Stimulated activated CD8-positive, alpha-beta memory T cell treated with anti-CD3 and anti-CD28 coated beads, Interleukin-15, amount 100 ng/mL, for 48 hours (primary cell): Measurements from ENCODE around the gene STOX2.
"Not testable (repeated sequence)": the region's sequence is repeated elsewhere in the genome, so short reads cannot be mapped to it uniquely, and the experiment has no call there.

Experiments
- DNase-seq, 2 donors: peaks; one replicate each; pipeline ENCODE4 v3.0.0-alpha.2; 2020; ENCODE audit warnings: low read depth in 2 of 2

Gene STOX2

GRCh38 chr4:183935355-183936005 is 30.4 kb downstream of the STOX2 start:
- DNase-seq: no peak

- no peak for DNase-seq
Measured at GRCh38 chr4:183936047-183936446, 30.9 kb downstream of the STOX2 start.

- DNase-seq: no peak
Measured at GRCh38 chr4:183936574-183937345, 31.7 kb downstream of the STOX2 start.

GRCh38 chr4:183940864-183941263 is 35.8 kb downstream of the STOX2 start:
- DNase-seq: no peak

GRCh38 chr4:183941964-183942363 is 36.9 kb downstream of the STOX2 start:
- no peak for DNase-seq

GRCh38 chr4:183945741-183946140 is 40.6 kb downstream of the STOX2 start:
- no peak for DNase-seq

GRCh38 chr4:183950536-183950935 is 45.4 kb downstream of the STOX2 start:
- DNase-seq: no peak

GRCh38 chr4:183952652-183953051 is 47.5 kb downstream of the STOX2 start:
- DNase-seq: not testable (repeated sequence)

GRCh38 chr4:183959319-183960045 is 54.4 kb downstream of the STOX2 start:
- no peak for DNase-seq

GRCh38 chr4:183960046-183960420 is 54.9 kb downstream of the STOX2 start:
- no peak for DNase-seq

GRCh38 chr4:183960962-183961541 is 55.9 kb downstream of the STOX2 start:
- DNase-seq: no peak

- DNase-seq: no peak
Measured at GRCh38 chr4:183961795-183962194, 56.7 kb downstream of the STOX2 start.

- DNase-seq: no peak
Measured at GRCh38 chr4:183962419-183962818, 57.3 kb downstream of the STOX2 start.

GRCh38 chr4:183966371-183966770 is 61.3 kb downstream of the STOX2 start:
- DNase-seq: no peak

- no peak for DNase-seq
Measured at GRCh38 chr4:183967266-183967665, 62.2 kb downstream of the STOX2 start.

GRCh38 chr4:183968502-183968901 is 63.4 kb downstream of the STOX2 start:
- DNase-seq: no peak

- no peak for DNase-seq
Measured at GRCh38 chr4:183968931-183969330, 63.8 kb downstream of the STOX2 start.

- DNase-seq: no peak
Measured at GRCh38 chr4:183969596-183969995, 64.5 kb downstream of the STOX2 start.

- no peak for DNase-seq
Measured at GRCh38 chr4:183971929-183972490, 66.9 kb downstream of the STOX2 start.

- no peak for DNase-seq
Measured at GRCh38 chr4:183977707-183978106, 72.6 kb downstream of the STOX2 start.

GRCh38 chr4:183984566-183984965 is 79.5 kb downstream of the STOX2 start:
- DNase-seq: no peak

GRCh38 chr4:183985786-183986185 is 80.7 kb downstream of the STOX2 start:
- no peak for DNase-seq
